ENCODE measurements around the gene OTUD5. TPM values are rescaled to one million over a fixed set of nuclear protein-coding genes. Genes with fewer than 3 reads are reported as not detected.

OTUD5 gene
- total and polyA plus RNA-seq, 11 donors, result 17.2 to 32.7 (median 24.6) TPM

- peak in 3 of 4 donors; percentile 59 to 66 (median 63) for ATAC-seq
- peak in 4 of 5 donors; percentile 28 to 63 (median 38) for DNase-seq
- H3K4me1 ChIP-seq, result peaks cover 0 to 17% (median 3%) of the 10 kb centered on the region in 12 donors
Measured at GRCh38 chrX:48945517-48946348, 11.7 kb downstream of the OTUD5 start.

GRCh38 chrX:48942895-48943294, 14.5 kb downstream of the OTUD5 start:
- peaks cover 0 to 16% (median 9%) of the 10 kb centered on the region in 9 donors for H3K36me3 ChIP-seq
- no peak for ATAC-seq
- H3K4me3 ChIP-seq, result no peak overlapping the region
- H3K4me1 ChIP-seq, result peaks cover 0 to 44% (median 6%) of the 10 kb centered on the region in 12 donors
- no peaks in the 10 kb centered on the region for H3K9me3 ChIP-seq
- TF ChIP-seq CTCF (IDR thresholded peaks at IDR 0.05) (no peak), POLR2A (IDR thresholded peaks at IDR 0.05) (no peak)
- no peak for DNase-seq
- intact Hi-C loops (cut with DNase I), result no loop called here
- H3K27me3 ChIP-seq, result no peaks in the 10 kb centered on the region
- WGBS, 4 donors, result 57 to 95% (median 75%) methylated on average over 2 of the region's 2 CpGs
- no peak overlapping the region for H3K27ac ChIP-seq

More at GRCh38 chrX:48945517-48946348, 11.7 kb downstream of the OTUD5 start:
- intact Hi-C loops (cut with DNase I), result no loop called here
- TF ChIP-seq CTCF (IDR thresholded peaks at IDR 0.05), result peak; percentile 36 to 78 (median 61)
- TF ChIP-seq POLR2A (IDR thresholded peaks at IDR 0.05), result no peak
- H3K27me3 ChIP-seq, result no peaks in the 10 kb centered on the region
- H3K4me3 ChIP-seq, result no peak overlapping the region
- no peak overlapping the region for H3K27ac ChIP-seq
- no peaks in the 10 kb centered on the region for H3K9me3 ChIP-seq
- peaks cover 0 to 16% (median 11%) of the 10 kb centered on the region in 9 donors for H3K36me3 ChIP-seq
- 51 to 57% (median 55%) methylated on average over 8 of the region's 8 CpGs for WGBS, 4 donors

- ATAC-seq (no peak), DNase-seq (no peak)
- Histone ChIP-seq H3K4me3 (no peak overlapping the region), H3K36me3 (peaks cover 0 to 18% (median 9%) of the 10 kb centered on the region in 9 donors), H3K4me1 (peaks cover 0 to 62% (median 9%) of the 10 kb centered on the region in 12 donors), H3K9me3 (no peaks in the 10 kb centered on the region), H3K27me3 (no peaks in the 10 kb centered on the region), H3K27ac (peak overlapping the region in 1 of 12 donors; percentile 82)
- 70 to 91% (median 84%) methylated on average over 2 of the region's 2 CpGs for WGBS, 4 donors
- intact Hi-C loops (cut with DNase I), result no loop called here
- TF ChIP-seq POLR2A (IDR thresholded peaks at IDR 0.05) (no peak), CTCF (IDR thresholded peaks at IDR 0.05) (no peak)
Measured at GRCh38 chrX:48940404-48940955, 16.9 kb downstream of the OTUD5 start.

GRCh38 chrX:48939524-48940228, 17.7 kb downstream of the OTUD5 start:
- H3K27ac ChIP-seq, result peak overlapping the region in 1 of 12 donors; percentile 82

More at GRCh38 chrX:48939524-48940228, 17.7 kb downstream of the OTUD5 start:
- Histone ChIP-seq H3K36me3 (peaks cover 0 to 22% (median 13%) of the 10 kb centered on the region in 9 donors), H3K9me3 (no peaks in the 10 kb centered on the region), H3K4me1 (peaks cover 0 to 70% (median 8%) of the 10 kb centered on the region in 12 donors), H3K27me3 (no peaks in the 10 kb centered on the region), H3K4me3 (no peak overlapping the region)
- no peak for ATAC-seq
- TF ChIP-seq POLR2A (IDR thresholded peaks at IDR 0.05), result no peak
- no peak for TF ChIP-seq CTCF (IDR thresholded peaks at IDR 0.05)
- no peak for DNase-seq
- intact Hi-C loops (cut with DNase I), result no loop called here
- 62 to 82% (median 74%) methylated on average over 3 of the region's 3 CpGs for WGBS, 4 donors

Data from heart left ventricle (tissue), 16 donors.